ENCODE data around the gene AGPAT4. TPM values are rescaled to one million over a fixed set of nuclear protein-coding genes. Genes with fewer than 3 reads are reported as not detected.

AGPAT4 gene
- total and polyA plus RNA-seq, 2 of the 4 experiments (the other 2 are of a cell fraction) = 3.6 to 3.8 TPM

- H4K8ac ChIP-seq (ENCODE audit: low read depth in 2 of 2, low read length in 2 of 2) = no peak overlapping the region
- no peak overlapping the region for H2BK15ac ChIP-seq (ENCODE audit: low read depth, low read length)
- H3K36me3 ChIP-seq (ENCODE audit: control insufficient read depth, insufficient read depth, low read length) = peaks cover 4% of the 10 kb centered on the region; the same call in 1 of the 2 replicates
- H3K27ac ChIP-seq (ENCODE audit: insufficient read depth, low read length) = no peak overlapping the region
- no peak overlapping the region for H2BK120ac ChIP-seq (ENCODE audit: low read depth, low read length)
- H3K18ac ChIP-seq (ENCODE audit: low read depth, low read length) = no peak overlapping the region
- no peak for ATAC-seq (ENCODE audit: low read depth)
- no peak overlapping the region for H3K4ac ChIP-seq (ENCODE audit: low read depth, low read length)
- H4K5ac ChIP-seq (ENCODE audit: low read depth, low read length) = no peak overlapping the region
- no CpG with 5 or more reads among the region's 9 CpGs for WGBS, 2 experiments (ENCODE audit: extremely low coverage in 2 of 2, insufficient read length in 1 of 2)
- H3K4me2 ChIP-seq (ENCODE audit: low read depth, low read length) = no peak overlapping the region
- intact Hi-C loops (cut with micrococcal nuclease) = no loop called here
- no peak overlapping the region for H2AFZ ChIP-seq (replicated peaks; ENCODE audit: low read length, poor library complexity)
- in situ Hi-C loops (cut with MboI; ENCODE audit: low sequenced_read_pairs) = loop anchor here (25.0 kb wide), 1 partner anchor 279 kb away; the partner anchor contains the start of gene MAP3K4
- ChIA-PET POLR2A (ENCODE audit: unreplicated experiment) (no interaction called here), CTCF (no interaction called here)
- peaks cover 1% of the 10 kb centered on the region for H3K4me1 ChIP-seq (ENCODE audit: control insufficient read depth, insufficient read depth, low read length)
- H4K20me1 ChIP-seq (ENCODE audit: insufficient read depth, low read length) = no peaks in the 10 kb centered on the region
- no peak overlapping the region for H3K9ac ChIP-seq (ENCODE audit: low read depth, low read length)
- no peak overlapping the region for H2AK5ac ChIP-seq (ENCODE audit: low read depth, low read length)
- H2BK20ac ChIP-seq (ENCODE audit: low read depth, low read length) = no peak overlapping the region
- no peaks in the 10 kb centered on the region for H3K27me3 ChIP-seq (ENCODE audit: control insufficient read depth, insufficient read depth, low read length)
- H2BK5ac ChIP-seq (ENCODE audit: low read depth, low read length, poor library complexity, severe bottlenecking) = no peak overlapping the region
- TF ChIP-seq MAFK (IDR thresholded peaks at IDR 0.05; ENCODE audit: low read depth, low read length) = no peak
- TF ChIP-seq RCOR1 (IDR thresholded peaks at IDR 0.05; ENCODE audit: insufficient replicate concordance, low read length) = no peak
- TF ChIP-seq FOS (IDR thresholded peaks at IDR 0.05; ENCODE audit: low read depth, low read length) = no peak
- TF ChIP-seq, protein P1, sequence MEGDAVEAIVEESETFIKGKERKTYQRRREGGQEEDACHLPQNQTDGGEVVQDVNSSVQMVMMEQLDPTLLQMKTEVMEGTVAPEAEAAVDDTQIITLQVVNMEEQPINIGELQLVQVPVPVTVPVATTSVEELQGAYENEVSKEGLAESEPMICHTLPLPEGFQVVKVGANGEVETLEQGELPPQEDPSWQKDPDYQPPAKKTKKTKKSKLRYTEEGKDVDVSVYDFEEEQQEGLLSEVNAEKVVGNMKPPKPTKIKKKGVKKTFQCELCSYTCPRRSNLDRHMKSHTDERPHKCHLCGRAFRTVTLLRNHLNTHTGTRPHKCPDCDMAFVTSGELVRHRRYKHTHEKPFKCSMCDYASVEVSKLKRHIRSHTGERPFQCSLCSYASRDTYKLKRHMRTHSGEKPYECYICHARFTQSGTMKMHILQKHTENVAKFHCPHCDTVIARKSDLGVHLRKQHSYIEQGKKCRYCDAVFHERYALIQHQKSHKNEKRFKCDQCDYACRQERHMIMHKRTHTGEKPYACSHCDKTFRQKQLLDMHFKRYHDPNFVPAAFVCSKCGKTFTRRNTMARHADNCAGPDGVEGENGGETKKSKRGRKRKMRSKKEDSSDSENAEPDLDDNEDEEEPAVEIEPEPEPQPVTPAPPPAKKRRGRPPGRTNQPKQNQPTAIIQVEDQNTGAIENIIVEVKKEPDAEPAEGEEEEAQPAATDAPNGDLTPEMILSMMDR (conservative IDR thresholded peaks at IDR 0.05; ENCODE audit: low read depth, low read length) = no peak
- TF ChIP-seq RFX5 (IDR thresholded peaks at IDR 0.05; ENCODE audit: low read depth, low read length) = no peak
- TF ChIP-seq USF2 (IDR thresholded peaks at IDR 0.05; ENCODE audit: low read depth, low read length) = no peak
- no peak overlapping the region for H4K91ac ChIP-seq (ENCODE audit: insufficient read depth, low read depth, low read length)
- no peak overlapping the region for H3K4me3 ChIP-seq (ENCODE audit: insufficient read depth, low read depth, low read length)
- BruUV-seq (replicated peaks) = no TSS peak
- no peak overlapping the region for H3K56ac ChIP-seq (ENCODE audit: extremely low read depth, insufficient read depth, low read length)
- DNase-seq = no peak
- H3K9me3 ChIP-seq (ENCODE audit: control insufficient read depth, insufficient read depth, low read length) = no peaks in the 10 kb centered on the region
- H3K9me1 ChIP-seq (ENCODE audit: insufficient read depth, low read length) = peaks cover 4% of the 10 kb centered on the region
- peaks cover 0 to 16% of the 10 kb centered on the region in 2 experiments; a peak in 2 of 4 replicates for H3K79me1 ChIP-seq (ENCODE audit: low read depth in 1 of 2, low read length in 2 of 2)
- dilution Hi-C loops (cut with HindIII; ENCODE audit: low sequenced_read_pairs, unreplicated experiment) = no loop called here
- no peak overlapping the region for H3K23ac ChIP-seq (ENCODE audit: low read depth, low read length)
- no peak overlapping the region for H2AK9ac ChIP-seq (replicated peaks; ENCODE audit: low read depth, low read length, poor library complexity)
- no peak overlapping the region for H3K14ac ChIP-seq (replicated peaks; ENCODE audit: low read depth, low read length)
Measured at GRCh38 chr6:161266513-161267230, 7.2 kb downstream of the AGPAT4 start.
